GM23338 (cell line): ENCODE data around the gene MKNK2.

Experiments used
- CREB1 ChIP-seq: fragments of 250-450 bp; sonication (Bioruptor Pico); IDR thresholded peaks from 2 replicates; pipeline ENCODE4 v1.5.0; 2020; ENCODE audit warnings: low read depth, mild to moderate bottlenecking, moderate library complexity
- EZH2 ChIP-seq: fragments of 200-600 bp; sonication (generic); IDR thresholded peaks from one replicate; pipeline ENCODE4 v1.8.0; 2017; ENCODE audit warnings: antibody characterized with exemption, mild to moderate bottlenecking, low read depth; ENCODE audit not compliant: unreplicated experiment
- JUNB ChIP-seq: IDR thresholded peaks from one replicate; pipeline ENCODE4 v1.6.1; 2016; ENCODE audit warnings: antibody characterized with exemption; ENCODE audit not compliant: unreplicated experiment
- POLR2AphosphoS5 ChIP-seq: IDR thresholded peaks from 2 replicates; pipeline ENCODE4 v1.6.1; 2016; ENCODE audit warnings: antibody characterized with exemption, low read depth
- TF ChIP-seq, protein P1 (sequence below), 2 experiments: fragments of 200-600 bp in 1 of 2; sonication (generic) in 1 of 2; conservative IDR thresholded peaks; 2 replicates each; pipeline versions ENCODE4 v1.5.1 to v1.6.1; 2016 to 2017; ENCODE audit warnings: antibody characterized with exemption in 2 of 2, low read depth in 2 of 2, mild to moderate bottlenecking in 2 of 2, moderate library complexity in 1 of 2

DNA sequence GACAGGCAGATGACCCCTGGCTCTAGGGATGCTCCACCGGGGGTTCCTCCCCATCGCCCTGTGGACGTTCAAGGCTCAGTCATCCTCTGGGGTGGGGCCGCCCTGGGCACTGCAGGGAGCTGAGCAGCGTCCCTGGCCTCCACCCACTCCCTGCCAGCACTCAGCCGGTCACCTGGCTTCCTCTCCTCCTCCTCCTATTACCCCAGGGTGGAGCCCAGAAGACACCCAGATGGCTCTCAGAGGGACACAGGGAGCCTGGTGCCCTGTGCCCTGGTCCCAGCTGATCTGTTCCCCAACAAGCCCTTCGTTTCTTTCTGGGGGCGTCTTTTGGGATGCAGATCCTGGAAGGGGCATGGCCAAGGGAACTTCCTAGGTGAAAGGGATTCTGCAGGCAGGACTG is 3.7 kb upstream of the MKNK2 start:
- TF ChIP-seq JUNB (no peak), EZH2 (no peak), POLR2AphosphoS5 (no peak), CREB1 (CRISPR knock-in tag) (no peak)
- TF ChIP-seq, protein P1, sequence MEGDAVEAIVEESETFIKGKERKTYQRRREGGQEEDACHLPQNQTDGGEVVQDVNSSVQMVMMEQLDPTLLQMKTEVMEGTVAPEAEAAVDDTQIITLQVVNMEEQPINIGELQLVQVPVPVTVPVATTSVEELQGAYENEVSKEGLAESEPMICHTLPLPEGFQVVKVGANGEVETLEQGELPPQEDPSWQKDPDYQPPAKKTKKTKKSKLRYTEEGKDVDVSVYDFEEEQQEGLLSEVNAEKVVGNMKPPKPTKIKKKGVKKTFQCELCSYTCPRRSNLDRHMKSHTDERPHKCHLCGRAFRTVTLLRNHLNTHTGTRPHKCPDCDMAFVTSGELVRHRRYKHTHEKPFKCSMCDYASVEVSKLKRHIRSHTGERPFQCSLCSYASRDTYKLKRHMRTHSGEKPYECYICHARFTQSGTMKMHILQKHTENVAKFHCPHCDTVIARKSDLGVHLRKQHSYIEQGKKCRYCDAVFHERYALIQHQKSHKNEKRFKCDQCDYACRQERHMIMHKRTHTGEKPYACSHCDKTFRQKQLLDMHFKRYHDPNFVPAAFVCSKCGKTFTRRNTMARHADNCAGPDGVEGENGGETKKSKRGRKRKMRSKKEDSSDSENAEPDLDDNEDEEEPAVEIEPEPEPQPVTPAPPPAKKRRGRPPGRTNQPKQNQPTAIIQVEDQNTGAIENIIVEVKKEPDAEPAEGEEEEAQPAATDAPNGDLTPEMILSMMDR (conservative IDR thresholded peaks at IDR 0.05; ENCODE audit: low read depth in 2 of 2), result no peak
